KMS-11 (cell line): ENCODE results near the gene CEACAM1.

ENCODE experiments used
- H2AFZ ChIP-seq: fragments of 200-600 bp; sonication (generic); 2 replicates; pipeline ENCODE4 v1.6.1; 2016; ENCODE audit warnings: antibody characterized with exemption, mixed run types, low read depth
- H3K27ac ChIP-seq: fragments of 200-600 bp; sonication (generic); 2 replicates; pipeline ENCODE4 v1.6.1; 2016; ENCODE audit warnings: mild to moderate bottlenecking, mixed run types
- H3K27me3 ChIP-seq: fragments of 200-600 bp; sonication (generic); 2 replicates; pipeline ENCODE4 v1.6.1; 2017; ENCODE audit warnings: mild to moderate bottlenecking, low read depth, mixed run types, moderate library complexity; ENCODE audit not compliant: insufficient read depth
- H3K36me3 ChIP-seq: fragments of 200-600 bp; sonication (generic); 2 replicates; pipeline ENCODE4 v1.6.1; 2017; ENCODE audit warnings: mild to moderate bottlenecking, mixed run types; ENCODE audit not compliant: insufficient read depth
- H3K4me1 ChIP-seq: fragments of 200-600 bp; sonication (generic); 2 replicates; pipeline ENCODE4 v1.6.1; 2016; ENCODE audit warnings: mild to moderate bottlenecking, low read depth, mixed run types; ENCODE audit not compliant: poor library complexity, severe bottlenecking
- H3K4me2 ChIP-seq: fragments of 200-600 bp; sonication (generic); 2 replicates; pipeline ENCODE4 v1.7.0; 2016; ENCODE audit warnings: mild to moderate bottlenecking, mixed run types
- H3K4me3 ChIP-seq: fragments of 200-600 bp; sonication (generic); IDR thresholded peaks from 2 replicates; pipeline ENCODE4 v1.6.1; 2017; ENCODE audit warnings: low read depth, low read length, mixed read lengths; ENCODE audit not compliant: insufficient read depth
- H3K79me2 ChIP-seq: fragments of 200-600 bp; sonication (generic); 2 replicates; pipeline ENCODE4 v1.6.1; 2016; ENCODE audit warnings: low read depth, mixed run types; ENCODE audit not compliant: insufficient read depth
- H3K9ac ChIP-seq: fragments of 200-600 bp; sonication (generic); 2 replicates; pipeline ENCODE4 v1.6.1; 2016; ENCODE audit warnings: mild to moderate bottlenecking, mixed run types
- H4K20me1 ChIP-seq: fragments of 200-600 bp; sonication (generic); 2 replicates; pipeline ENCODE4 v1.6.1; 2016; ENCODE audit warnings: mild to moderate bottlenecking, mixed run types; ENCODE audit not compliant: insufficient read depth
- CTCF ChIP-seq: fragments of 200-600 bp; sonication (generic); conservative IDR thresholded peaks from 2 replicates; pipeline ENCODE4 v1.6.1; 2017; ENCODE audit warnings: low read depth, mild to moderate bottlenecking, antibody characterized with exemption, low read length, moderate library complexity, mixed read lengths

CEACAM1 gene

GRCh38 chr19:42514449-42514848 is 13.8 kb downstream of the CEACAM1 start:
- Histone ChIP-seq H3K4me1 (peaks cover 18% of the 10 kb centered on the region), H3K27ac (no peak overlapping the region), H3K27me3 (no peaks in the 10 kb centered on the region), H3K4me3 (no peak overlapping the region), H4K20me1 (no peaks in the 10 kb centered on the region), H3K4me2 (no peak overlapping the region), H3K79me2 (no peaks in the 10 kb centered on the region), H2AFZ (no peak overlapping the region), H3K9ac (no peak overlapping the region), H3K36me3 (no peaks in the 10 kb centered on the region)
- no peak for TF ChIP-seq CTCF

GRCh38 chr19:42512743-42513304 is 15.5 kb downstream of the CEACAM1 start:
- no peak overlapping the region for H3K9ac ChIP-seq
- TF ChIP-seq CTCF: no peak
- no peaks in the 10 kb centered on the region for H4K20me1 ChIP-seq
- H3K4me3 ChIP-seq: no peak overlapping the region
- H3K36me3 ChIP-seq: no peaks in the 10 kb centered on the region
- H3K4me1 ChIP-seq: peaks cover 18% of the 10 kb centered on the region
- no peak overlapping the region for H3K27ac ChIP-seq
- peak overlapping the region; percentile 20; the same call in 1 of the 2 replicates for H3K4me2 ChIP-seq
- no peaks in the 10 kb centered on the region for H3K27me3 ChIP-seq
- H3K79me2 ChIP-seq: no peaks in the 10 kb centered on the region
- H2AFZ ChIP-seq: no peak overlapping the region

GRCh38 chr19:42512130-42512636 is 16.1 kb downstream of the CEACAM1 start:
- Histone ChIP-seq H3K4me3 (no peak overlapping the region), H3K4me2 (peak overlapping the region; percentile 20; the same call in 1 of the 2 replicates), H3K9ac (no peak overlapping the region), H3K36me3 (no peaks in the 10 kb centered on the region), H2AFZ (no peak overlapping the region), H3K27ac (no peak overlapping the region), H4K20me1 (no peaks in the 10 kb centered on the region), H3K79me2 (no peaks in the 10 kb centered on the region), H3K27me3 (no peaks in the 10 kb centered on the region), H3K4me1 (peaks cover 18% of the 10 kb centered on the region)
- no peak for TF ChIP-seq CTCF

GRCh38 chr19:42511340-42511739 is 16.9 kb downstream of the CEACAM1 start:
- Histone ChIP-seq H3K4me1 (peaks cover 18% of the 10 kb centered on the region), H3K79me2 (no peaks in the 10 kb centered on the region), H4K20me1 (no peaks in the 10 kb centered on the region), H3K27ac (no peak overlapping the region), H3K9ac (no peak overlapping the region), H3K36me3 (no peaks in the 10 kb centered on the region), H3K4me3 (no peak overlapping the region), H3K27me3 (no peaks in the 10 kb centered on the region), H2AFZ (no peak overlapping the region), H3K4me2 (no peak overlapping the region)
- no peak for TF ChIP-seq CTCF
